Transverse colon (tissue), 3 donors: Measurements from ENCODE around the gene CASTOR1.

ENCODE experiments used
- EP300 ChIP-seq: sonication (generic); formaldehyde crosslinking; IDR thresholded peaks from one replicate; pipeline ENCODE4 v1.6.1; 2017; ENCODE audit warnings: antibody characterized with exemption, low read depth
- TF ChIP-seq, protein P1 (sequence below), 5 experiments: fragments of 200-600 bp in 3 of 5; fragments of 450-650 bp in 2 of 5; sonication (generic) in 3 of 5; IDR thresholded peaks; 1 replicate in 2 of 5; 2 replicates in 3 of 5; pipeline ENCODE4 v1.5.1; 2016 to 2017; ENCODE audit warnings: antibody characterized with exemption in 5 of 5, inconsistent platforms in 3 of 5, mild to moderate bottlenecking in 2 of 5, moderate library complexity in 1 of 5

DNA sequence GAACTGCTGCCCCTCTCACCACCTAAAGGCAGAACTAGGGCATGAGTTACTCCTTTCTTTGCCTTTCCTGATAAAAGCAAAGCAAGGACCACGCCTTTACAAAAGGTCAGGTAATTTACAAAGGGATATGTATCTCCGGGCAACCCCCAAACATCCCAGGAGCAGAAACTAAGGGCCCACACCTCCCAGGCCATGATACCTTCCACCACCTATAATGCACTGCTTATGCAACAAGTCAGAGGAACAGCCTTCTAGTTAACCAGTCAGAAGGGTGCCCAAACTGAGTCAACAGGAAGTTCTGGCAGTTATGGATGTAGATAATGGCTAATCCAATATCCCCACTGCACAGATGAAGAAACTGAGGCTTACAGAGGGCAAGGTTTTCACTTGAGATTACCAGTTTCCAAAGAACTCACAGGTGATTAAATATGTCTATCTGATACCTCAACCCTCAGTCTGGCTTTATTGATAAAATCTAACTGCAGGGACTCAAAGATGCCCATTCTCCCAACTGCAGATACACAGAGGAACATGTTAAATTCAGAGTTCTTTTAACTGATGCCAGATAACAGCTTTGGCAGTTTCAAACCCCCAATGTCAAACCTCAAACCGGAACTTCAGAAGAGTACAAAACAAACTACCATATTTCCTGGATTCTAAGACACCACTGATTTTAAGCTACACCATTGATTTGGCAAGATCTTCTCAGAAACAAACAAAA lies 16.8 kb upstream of the CASTOR1 start:
- TF ChIP-seq, protein P1, sequence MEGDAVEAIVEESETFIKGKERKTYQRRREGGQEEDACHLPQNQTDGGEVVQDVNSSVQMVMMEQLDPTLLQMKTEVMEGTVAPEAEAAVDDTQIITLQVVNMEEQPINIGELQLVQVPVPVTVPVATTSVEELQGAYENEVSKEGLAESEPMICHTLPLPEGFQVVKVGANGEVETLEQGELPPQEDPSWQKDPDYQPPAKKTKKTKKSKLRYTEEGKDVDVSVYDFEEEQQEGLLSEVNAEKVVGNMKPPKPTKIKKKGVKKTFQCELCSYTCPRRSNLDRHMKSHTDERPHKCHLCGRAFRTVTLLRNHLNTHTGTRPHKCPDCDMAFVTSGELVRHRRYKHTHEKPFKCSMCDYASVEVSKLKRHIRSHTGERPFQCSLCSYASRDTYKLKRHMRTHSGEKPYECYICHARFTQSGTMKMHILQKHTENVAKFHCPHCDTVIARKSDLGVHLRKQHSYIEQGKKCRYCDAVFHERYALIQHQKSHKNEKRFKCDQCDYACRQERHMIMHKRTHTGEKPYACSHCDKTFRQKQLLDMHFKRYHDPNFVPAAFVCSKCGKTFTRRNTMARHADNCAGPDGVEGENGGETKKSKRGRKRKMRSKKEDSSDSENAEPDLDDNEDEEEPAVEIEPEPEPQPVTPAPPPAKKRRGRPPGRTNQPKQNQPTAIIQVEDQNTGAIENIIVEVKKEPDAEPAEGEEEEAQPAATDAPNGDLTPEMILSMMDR (IDR thresholded peaks at IDR 0.05) = no peak
- no peak for TF ChIP-seq EP300
